H1 (cell line): ENCODE data around the gene MR1. TPM values are rescaled to one million over a fixed set of nuclear protein-coding genes. Genes with fewer than 3 reads are reported as not detected.

Experiments used
- ASH2L ChIP-seq: fragments of 200-600, 300-600 bp; sonication (generic); IDR thresholded peaks from one replicate; pipeline ENCODE4 v1.7.1; 2017; ENCODE audit warnings: low read length
- BRCA1 ChIP-seq: IDR thresholded peaks from 2 replicates; pipeline ENCODE4 v1.6.1; 2012; ENCODE audit warnings: low read depth, low read length, improper control_type of control experiment
- CBX5 ChIP-seq: fragments of 300-800, 300-1000 bp; sonication (generic); IDR thresholded peaks from 2 replicates; pipeline ENCODE4 v1.7.1; 2016; ENCODE audit warnings: antibody characterized with exemption, low read length, low read depth
- CHD2 ChIP-seq: IDR thresholded peaks from 2 replicates; pipeline ENCODE4 v1.6.1; 2012; ENCODE audit warnings: low read length, improper control_type of control experiment
- GTF2F1 ChIP-seq: IDR thresholded peaks from 2 replicates; pipeline ENCODE4 v1.6.1; 2012; ENCODE audit warnings: low read depth, low read length, improper control_type of control experiment, borderline replicate concordance
- KDM4A ChIP-seq: IDR thresholded peaks from one replicate; pipeline ENCODE4 v1.7.1; 2012; ENCODE audit warnings: low read depth, mild to moderate bottlenecking, moderate library complexity, low read length, inconsistent platforms; ENCODE audit not compliant: severe bottlenecking
- NANOG ChIP-seq: IDR thresholded peaks from 2 replicates; pipeline ENCODE4 v1.6.1; 2011; ENCODE audit warnings: low read length, low read depth, mild to moderate bottlenecking, inconsistent platforms; ENCODE audit not compliant: insufficient read depth, poor library complexity, severe bottlenecking
- RNF2 ChIP-seq: fragments of 200-900, 300-1000 bp; sonication (generic); IDR thresholded peaks from 2 replicates; pipeline ENCODE4 v1.7.1; 2016; ENCODE audit warnings: borderline replicate concordance, low read depth, mild to moderate bottlenecking, antibody characterized with exemption, low read length; ENCODE audit not compliant: poor library complexity, severe bottlenecking; ENCODE audit errors: missing control alignments
- SUZ12 ChIP-seq: fragments of 200-600 bp; sonication (generic); IDR thresholded peaks from 2 replicates; pipeline ENCODE4 v1.6.1; 2012; ENCODE audit warnings: mild to moderate bottlenecking, inconsistent platforms, low read length, moderate library complexity, mixed read lengths
- TBP ChIP-seq: IDR thresholded peaks from 2 replicates; pipeline ENCODE4 v1.6.1; 2011; ENCODE audit warnings: low read depth, low read length, improper control_type of control experiment
- polyA plus RNA-seq, 7 experiments: library from polyadenylated mRNA; depleted of rRNA in 3 of 7; stranded (reverse) in 5 of 7; unstranded in 2 of 7; fragments of >200 nt in 5 of 7; fragments of 200-250 nt in 2 of 7; gene quantifications; 1 replicate in 5 of 7; 2 replicates in 1 of 7; 4 replicates in 1 of 7; pipeline versions ENCODE4 v1.2.1 to v1.2.3, GENCODE V29; 2011 to 2013; ENCODE audit warnings: missing spikeins in 2 of 7, mixed read lengths in 2 of 7
- total RNA-seq: library from RNA; stranded (reverse); fragmentation: NEBNext Ultra II Directional; extraction: Animal tissue kit (Norgen Biotek cat#: 25700); gene quantifications from 2 replicates; pipeline ENCODE4 v1.2.1, GENCODE V29; 2021
- TF ChIP-seq, protein P1 (sequence below): fragments of 300-600 bp; sonication (generic); IDR thresholded peaks from 2 replicates; pipeline ENCODE4 v1.7.1; 2012; ENCODE audit warnings: low read length, moderate library complexity, mild to moderate bottlenecking, inconsistent platforms; ENCODE audit not compliant: insufficient replicate concordance

The MR1 gene
- total and polyA plus RNA-seq, 2 of the 8 experiments (the other 6 are each of a cell fraction or from before 2014, with no cell fraction given) = 0.09 TPM; not detected in 1

DNA sequence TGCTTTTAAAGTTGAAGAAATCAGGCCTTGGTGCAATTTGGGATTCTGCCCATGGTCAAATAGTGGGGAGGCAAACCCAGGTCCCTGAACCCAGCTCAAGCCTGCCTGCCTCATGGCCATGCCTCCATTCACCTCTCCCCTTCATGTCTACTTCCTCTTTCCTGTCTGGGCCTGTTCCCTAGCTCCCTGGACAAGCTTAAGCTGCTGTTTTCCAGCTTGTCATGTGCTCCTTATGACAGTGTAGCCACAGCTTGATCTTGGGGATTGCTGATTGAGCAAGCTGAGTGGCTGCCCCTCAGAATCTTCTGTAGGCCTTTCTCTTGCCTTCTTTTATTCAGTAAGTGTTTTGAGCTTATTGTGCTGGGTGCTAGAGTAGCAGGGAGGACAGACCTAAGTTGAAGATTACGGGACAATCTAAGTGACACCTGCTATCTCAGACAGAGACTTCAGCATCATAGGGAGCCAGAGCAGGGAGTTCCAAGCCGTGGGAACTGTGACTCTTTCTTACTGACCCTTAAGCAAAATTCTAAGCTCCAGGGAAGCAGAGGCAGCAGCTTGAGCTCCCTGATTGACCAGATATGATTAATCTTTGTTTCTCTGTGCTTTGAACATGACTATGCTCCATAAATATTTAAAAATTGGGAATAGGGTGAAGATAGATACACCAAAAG is 520 bp upstream of the MR1 start (continued):
- TF ChIP-seq, protein P1, sequence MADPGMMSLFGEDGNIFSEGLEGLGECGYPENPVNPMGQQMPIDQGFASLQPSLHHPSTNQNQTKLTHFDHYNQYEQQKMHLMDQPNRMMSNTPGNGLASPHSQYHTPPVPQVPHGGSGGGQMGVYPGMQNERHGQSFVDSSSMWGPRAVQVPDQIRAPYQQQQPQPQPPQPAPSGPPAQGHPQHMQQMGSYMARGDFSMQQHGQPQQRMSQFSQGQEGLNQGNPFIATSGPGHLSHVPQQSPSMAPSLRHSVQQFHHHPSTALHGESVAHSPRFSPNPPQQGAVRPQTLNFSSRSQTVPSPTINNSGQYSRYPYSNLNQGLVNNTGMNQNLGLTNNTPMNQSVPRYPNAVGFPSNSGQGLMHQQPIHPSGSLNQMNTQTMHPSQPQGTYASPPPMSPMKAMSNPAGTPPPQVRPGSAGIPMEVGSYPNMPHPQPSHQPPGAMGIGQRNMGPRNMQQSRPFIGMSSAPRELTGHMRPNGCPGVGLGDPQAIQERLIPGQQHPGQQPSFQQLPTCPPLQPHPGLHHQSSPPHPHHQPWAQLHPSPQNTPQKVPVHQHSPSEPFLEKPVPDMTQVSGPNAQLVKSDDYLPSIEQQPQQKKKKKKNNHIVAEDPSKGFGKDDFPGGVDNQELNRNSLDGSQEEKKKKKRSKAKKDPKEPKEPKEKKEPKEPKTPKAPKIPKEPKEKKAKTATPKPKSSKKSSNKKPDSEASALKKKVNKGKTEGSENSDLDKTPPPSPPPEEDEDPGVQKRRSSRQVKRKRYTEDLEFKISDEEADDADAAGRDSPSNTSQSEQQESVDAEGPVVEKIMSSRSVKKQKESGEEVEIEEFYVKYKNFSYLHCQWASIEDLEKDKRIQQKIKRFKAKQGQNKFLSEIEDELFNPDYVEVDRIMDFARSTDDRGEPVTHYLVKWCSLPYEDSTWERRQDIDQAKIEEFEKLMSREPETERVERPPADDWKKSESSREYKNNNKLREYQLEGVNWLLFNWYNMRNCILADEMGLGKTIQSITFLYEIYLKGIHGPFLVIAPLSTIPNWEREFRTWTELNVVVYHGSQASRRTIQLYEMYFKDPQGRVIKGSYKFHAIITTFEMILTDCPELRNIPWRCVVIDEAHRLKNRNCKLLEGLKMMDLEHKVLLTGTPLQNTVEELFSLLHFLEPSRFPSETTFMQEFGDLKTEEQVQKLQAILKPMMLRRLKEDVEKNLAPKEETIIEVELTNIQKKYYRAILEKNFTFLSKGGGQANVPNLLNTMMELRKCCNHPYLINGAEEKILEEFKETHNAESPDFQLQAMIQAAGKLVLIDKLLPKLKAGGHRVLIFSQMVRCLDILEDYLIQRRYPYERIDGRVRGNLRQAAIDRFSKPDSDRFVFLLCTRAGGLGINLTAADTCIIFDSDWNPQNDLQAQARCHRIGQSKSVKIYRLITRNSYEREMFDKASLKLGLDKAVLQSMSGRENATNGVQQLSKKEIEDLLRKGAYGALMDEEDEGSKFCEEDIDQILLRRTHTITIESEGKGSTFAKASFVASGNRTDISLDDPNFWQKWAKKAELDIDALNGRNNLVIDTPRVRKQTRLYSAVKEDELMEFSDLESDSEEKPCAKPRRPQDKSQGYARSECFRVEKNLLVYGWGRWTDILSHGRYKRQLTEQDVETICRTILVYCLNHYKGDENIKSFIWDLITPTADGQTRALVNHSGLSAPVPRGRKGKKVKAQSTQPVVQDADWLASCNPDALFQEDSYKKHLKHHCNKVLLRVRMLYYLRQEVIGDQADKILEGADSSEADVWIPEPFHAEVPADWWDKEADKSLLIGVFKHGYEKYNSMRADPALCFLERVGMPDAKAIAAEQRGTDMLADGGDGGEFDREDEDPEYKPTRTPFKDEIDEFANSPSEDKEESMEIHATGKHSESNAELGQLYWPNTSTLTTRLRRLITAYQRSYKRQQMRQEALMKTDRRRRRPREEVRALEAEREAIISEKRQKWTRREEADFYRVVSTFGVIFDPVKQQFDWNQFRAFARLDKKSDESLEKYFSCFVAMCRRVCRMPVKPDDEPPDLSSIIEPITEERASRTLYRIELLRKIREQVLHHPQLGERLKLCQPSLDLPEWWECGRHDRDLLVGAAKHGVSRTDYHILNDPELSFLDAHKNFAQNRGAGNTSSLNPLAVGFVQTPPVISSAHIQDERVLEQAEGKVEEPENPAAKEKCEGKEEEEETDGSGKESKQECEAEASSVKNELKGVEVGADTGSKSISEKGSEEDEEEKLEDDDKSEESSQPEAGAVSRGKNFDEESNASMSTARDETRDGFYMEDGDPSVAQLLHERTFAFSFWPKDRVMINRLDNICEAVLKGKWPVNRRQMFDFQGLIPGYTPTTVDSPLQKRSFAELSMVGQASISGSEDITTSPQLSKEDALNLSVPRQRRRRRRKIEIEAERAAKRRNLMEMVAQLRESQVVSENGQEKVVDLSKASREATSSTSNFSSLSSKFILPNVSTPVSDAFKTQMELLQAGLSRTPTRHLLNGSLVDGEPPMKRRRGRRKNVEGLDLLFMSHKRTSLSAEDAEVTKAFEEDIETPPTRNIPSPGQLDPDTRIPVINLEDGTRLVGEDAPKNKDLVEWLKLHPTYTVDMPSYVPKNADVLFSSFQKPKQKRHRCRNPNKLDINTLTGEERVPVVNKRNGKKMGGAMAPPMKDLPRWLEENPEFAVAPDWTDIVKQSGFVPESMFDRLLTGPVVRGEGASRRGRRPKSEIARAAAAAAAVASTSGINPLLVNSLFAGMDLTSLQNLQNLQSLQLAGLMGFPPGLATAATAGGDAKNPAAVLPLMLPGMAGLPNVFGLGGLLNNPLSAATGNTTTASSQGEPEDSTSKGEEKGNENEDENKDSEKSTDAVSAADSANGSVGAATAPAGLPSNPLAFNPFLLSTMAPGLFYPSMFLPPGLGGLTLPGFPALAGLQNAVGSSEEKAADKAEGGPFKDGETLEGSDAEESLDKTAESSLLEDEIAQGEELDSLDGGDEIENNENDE = no peak
- TF ChIP-seq BRCA1 (no peak), CBX5 (no peak), GTF2F1 (no peak), KDM4A (no peak), NANOG (no peak), RNF2 (no peak), CHD2 (no peak), SUZ12 (no peak), TBP (no peak), ASH2L (no peak)
